Neural progenitor cell (in vitro differentiated cells): Measurements from ENCODE around the gene CTNNBIP1. TPM values are rescaled to one million over a fixed set of nuclear protein-coding genes. Genes with fewer than 3 reads are reported as not detected.

Experiments used
- DNase-seq: peaks from one replicate; pipeline ENCODE4 v3.0.0-alpha.2; 2016; ENCODE audit warnings: low spot score
- H2AFZ ChIP-seq: fragments of 200-600 bp; sonication (generic); replicated peaks from 2 replicates; pipeline ENCODE4 v1.6.1; 2016; ENCODE audit warnings: antibody characterized with exemption
- H3F3A ChIP-seq: fragments of 200-600 bp; sonication (generic); 2 replicates; pipeline ENCODE4 v1.6.1; 2016; ENCODE audit warnings: antibody characterized with exemption, low read depth
- H3K27ac ChIP-seq: fragments of 200-600 bp; sonication (generic); 2 replicates; pipeline ENCODE4 v1.5.1; 2016; ENCODE audit warnings: mild to moderate bottlenecking
- H3K27me3 ChIP-seq: fragments of 200-600 bp; sonication (generic); 2 replicates; pipeline ENCODE4 v1.6.1; 2016; ENCODE audit warnings: mild to moderate bottlenecking, moderate library complexity
- H3K36me3 ChIP-seq: fragments of 200-600 bp; sonication (generic); 2 replicates; pipeline ENCODE4 v1.5.1; 2016
- H3K4me1 ChIP-seq: fragments of 200-600 bp; sonication (generic); 2 replicates; pipeline ENCODE4 v1.6.1; 2016; ENCODE audit warnings: mixed run types
- H3K4me2 ChIP-seq: fragments of 200-600 bp; sonication (generic); 2 replicates; pipeline ENCODE4 v1.6.1; 2016
- H3K4me3 ChIP-seq: fragments of 200-600 bp; sonication (generic); 2 replicates; pipeline ENCODE4 v1.5.1; 2016
- H3K79me2 ChIP-seq: fragments of 200-600 bp; sonication (generic); 2 replicates; pipeline ENCODE4 v1.6.1; 2016; ENCODE audit warnings: low read depth
- H3K9ac ChIP-seq: fragments of 200-600 bp; sonication (generic); 2 replicates; pipeline ENCODE4 v1.6.1; 2016
- H3K9me3 ChIP-seq: fragments of 200-600 bp; sonication (generic); 2 replicates; pipeline ENCODE4 v1.5.1; 2016; ENCODE audit warnings: low read depth
- H4K20me1 ChIP-seq: fragments of 200-600 bp; sonication (generic); 2 replicates; pipeline ENCODE4 v1.6.1; 2016; ENCODE audit warnings: low read depth
- H3K27ac Mint-ChIP-seq: 3 replicates; pipeline ENCODE4 v1.8.0; 2021; ENCODE audit warnings: mixed read lengths
- H3K27me3 Mint-ChIP-seq: 2 replicates; pipeline ENCODE4 v1.8.0; 2022; ENCODE audit warnings: low read depth, mild to moderate bottlenecking, inconsistent platforms, moderate library complexity, mixed read lengths; ENCODE audit not compliant: insufficient read depth
- H3K36me3 Mint-ChIP-seq: 3 replicates; pipeline ENCODE4 v1.8.0; 2021; ENCODE audit warnings: mixed read lengths
- H3K4me1 Mint-ChIP-seq: 3 replicates; pipeline ENCODE4 v1.8.0; 2021; ENCODE audit warnings: mixed read lengths
- H3K4me3 Mint-ChIP-seq: 3 replicates; pipeline ENCODE4 v1.8.0; 2021; ENCODE audit warnings: mild to moderate bottlenecking, moderate library complexity, mixed read lengths
- H3K9me3 Mint-ChIP-seq: 3 replicates; pipeline ENCODE4 v1.8.0; 2020; ENCODE audit warnings: mixed read lengths
- EZH2 ChIP-seq: fragments of 200-600 bp; sonication (generic); IDR thresholded peaks from 2 replicates; pipeline ENCODE4 v1.6.1; 2017; ENCODE audit warnings: antibody characterized with exemption, mild to moderate bottlenecking, moderate library complexity
- total RNA-seq: library from RNA; depleted of rRNA; stranded (reverse); fragments of >200 nt; gene quantifications from 2 replicates; pipeline ENCODE4 v1.2.3, GENCODE V29; 2015; ENCODE audit warnings: low replicate concordance
- TF ChIP-seq, protein P1 (sequence below): fragments of 200-600 bp; sonication (generic); IDR thresholded peaks from 2 replicates; pipeline ENCODE4 v1.5.1; 2017; ENCODE audit warnings: antibody characterized with exemption, mild to moderate bottlenecking

CTNNBIP1 gene
- total RNA-seq, 1 donor from 2014 or later = 68.8 TPM

DNA sequence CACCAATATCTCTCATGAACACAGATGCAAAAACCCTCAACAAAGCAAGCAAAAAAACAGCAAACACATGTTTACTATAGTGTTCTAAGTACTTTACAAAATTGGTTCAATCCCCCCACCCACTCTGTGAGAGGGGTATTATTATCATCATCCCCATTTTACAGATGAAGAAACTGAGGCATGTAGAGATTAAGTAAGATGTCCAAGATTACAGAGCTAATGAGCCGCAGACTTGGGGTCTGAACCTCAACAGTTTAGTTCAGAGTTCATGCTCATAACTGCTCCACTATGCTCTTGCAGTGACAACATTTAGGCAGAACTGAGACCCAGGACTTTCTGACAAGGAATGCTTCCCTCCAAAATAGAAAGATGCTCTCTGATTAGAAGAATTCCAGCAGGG, 108.2 kb downstream of the CTNNBIP1 start:
- no peak for DNase-seq

More for the DNA sequence above, 108.2 kb downstream of the CTNNBIP1 start:
- H3K4me3 ChIP-seq = no peak overlapping the region
- H3K27me3 ChIP-seq = no peaks in the 10 kb centered on the region
- H3K9me3 Mint-ChIP-seq = peaks cover 4% of the 10 kb centered on the region
- no peak overlapping the region for H3K4me3 Mint-ChIP-seq
- H3K27ac Mint-ChIP-seq = no peak overlapping the region
- H3K4me2 ChIP-seq = no peak overlapping the region
- H3K4me1 ChIP-seq = peaks cover 10% of the 10 kb centered on the region
- no peak overlapping the region for H3K9ac ChIP-seq
- peaks cover 96% of the 10 kb centered on the region for H4K20me1 ChIP-seq
- peaks cover 4% of the 10 kb centered on the region for H3K36me3 ChIP-seq
- peaks cover 7% of the 10 kb centered on the region for H3F3A ChIP-seq
- no peak for TF ChIP-seq EZH2
- TF ChIP-seq, protein P1, sequence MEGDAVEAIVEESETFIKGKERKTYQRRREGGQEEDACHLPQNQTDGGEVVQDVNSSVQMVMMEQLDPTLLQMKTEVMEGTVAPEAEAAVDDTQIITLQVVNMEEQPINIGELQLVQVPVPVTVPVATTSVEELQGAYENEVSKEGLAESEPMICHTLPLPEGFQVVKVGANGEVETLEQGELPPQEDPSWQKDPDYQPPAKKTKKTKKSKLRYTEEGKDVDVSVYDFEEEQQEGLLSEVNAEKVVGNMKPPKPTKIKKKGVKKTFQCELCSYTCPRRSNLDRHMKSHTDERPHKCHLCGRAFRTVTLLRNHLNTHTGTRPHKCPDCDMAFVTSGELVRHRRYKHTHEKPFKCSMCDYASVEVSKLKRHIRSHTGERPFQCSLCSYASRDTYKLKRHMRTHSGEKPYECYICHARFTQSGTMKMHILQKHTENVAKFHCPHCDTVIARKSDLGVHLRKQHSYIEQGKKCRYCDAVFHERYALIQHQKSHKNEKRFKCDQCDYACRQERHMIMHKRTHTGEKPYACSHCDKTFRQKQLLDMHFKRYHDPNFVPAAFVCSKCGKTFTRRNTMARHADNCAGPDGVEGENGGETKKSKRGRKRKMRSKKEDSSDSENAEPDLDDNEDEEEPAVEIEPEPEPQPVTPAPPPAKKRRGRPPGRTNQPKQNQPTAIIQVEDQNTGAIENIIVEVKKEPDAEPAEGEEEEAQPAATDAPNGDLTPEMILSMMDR = no peak
- peaks cover 25% of the 10 kb centered on the region for H3K4me1 Mint-ChIP-seq
- H3K27ac ChIP-seq = no peak overlapping the region
- H3K79me2 ChIP-seq = peaks cover 100% of the 10 kb centered on the region
- H3K36me3 Mint-ChIP-seq = peaks cover 8% of the 10 kb centered on the region
- no peak overlapping the region for H2AFZ ChIP-seq
- no peaks in the 10 kb centered on the region for H3K9me3 ChIP-seq
- peaks cover 2% of the 10 kb centered on the region for H3K27me3 Mint-ChIP-seq

Other genes starting within 250 kb of the CTNNBIP1 start
- gene CLSTN1, start 86.3 kb downstream of the CTNNBIP1 start, total RNA-seq = 75.4 and 112 TPM in 2 replicates
- gene LZIC, start 33.1 kb upstream of the CTNNBIP1 start, total RNA-seq = 37.0 and 60.6 TPM in 2 replicates
- gene NMNAT1, start 33.2 kb upstream of the CTNNBIP1 start, total RNA-seq = 9.4 and 14.6 TPM in 2 replicates
- gene RBP7, start 87.0 kb upstream of the CTNNBIP1 start, total RNA-seq = 0.96 TPM in 1 of 2 replicates, not detected in the other
- 66.2 and 66.7 TPM in 2 replicates for gene UBE4B, start 122.7 kb upstream of the CTNNBIP1 start, total RNA-seq